IPS-18c (cell line): ENCODE measurements around the gene CCDC89.
"Not testable (repeated sequence)": the region's sequence is repeated elsewhere in the genome, so short reads cannot be mapped to it uniquely, and the experiment has no call there.

Experiments used
- H3K4me3 ChIP-seq: 2 replicates; pipeline ENCODE4 v1.7.0; 2013; ENCODE audit warnings: low read depth, mild to moderate bottlenecking, low read length, moderate library complexity; ENCODE audit not compliant: insufficient read depth
- H3K9me3 ChIP-seq: one replicate; pipeline ENCODE4 v1.6.1; 2013; ENCODE audit warnings: mild to moderate bottlenecking, low read length, moderate library complexity; ENCODE audit not compliant: control insufficient read depth, insufficient read depth

CCDC89 gene

GRCh38 chr11:85699957-85700741 is 14.2 kb upstream of the CCDC89 start:
- no peak overlapping the region for H3K4me3 ChIP-seq
- H3K9me3 ChIP-seq: no peaks in the 10 kb centered on the region

GRCh38 chr11:85698195-85698594 is 12.2 kb upstream of the CCDC89 start:
- no peak overlapping the region for H3K4me3 ChIP-seq
- H3K9me3 ChIP-seq: no peaks in the 10 kb centered on the region

DNA sequence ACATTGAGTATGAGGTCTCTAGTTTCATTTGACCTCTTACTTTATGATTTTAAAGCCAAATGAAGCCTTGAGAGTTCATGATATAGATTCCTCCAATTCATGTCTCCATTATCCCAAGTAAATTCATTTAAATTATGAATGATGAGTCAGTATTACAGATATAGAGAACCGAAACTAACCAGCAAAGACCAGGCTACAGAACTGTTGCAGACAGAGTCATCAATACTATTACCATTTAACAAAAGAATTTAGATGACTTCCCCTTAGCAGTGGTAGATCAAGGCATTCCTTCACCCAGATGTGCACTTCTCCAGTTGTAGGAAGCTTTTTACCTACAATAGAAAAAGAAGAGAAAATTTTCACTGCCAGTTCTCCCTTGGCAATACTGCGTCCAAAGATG is 11.8 kb upstream of the CCDC89 start:
- Histone ChIP-seq H3K4me3 (no peak overlapping the region), H3K9me3 (no peaks in the 10 kb centered on the region)

DNA sequence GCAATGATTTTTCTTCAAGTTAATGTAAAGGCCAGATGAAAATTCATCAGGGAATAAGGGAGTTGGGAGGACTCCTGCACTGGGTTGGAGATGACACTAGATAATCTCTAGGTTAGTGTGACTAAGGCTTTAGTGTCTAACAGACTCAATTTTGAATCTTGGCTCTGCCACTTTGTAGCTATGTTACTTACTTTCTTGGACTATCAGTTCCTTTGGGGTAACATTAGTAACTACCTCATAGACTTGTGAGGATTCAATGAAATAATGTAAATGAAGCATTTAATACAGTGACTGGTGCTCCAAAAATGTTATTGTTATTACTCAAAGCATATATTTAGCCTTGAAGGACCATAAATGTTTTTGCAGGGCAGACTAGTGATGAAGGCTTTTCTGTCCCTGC is 9.6 kb upstream of the CCDC89 start:
- Histone ChIP-seq H3K9me3 (no peaks in the 10 kb centered on the region), H3K4me3 (no peak overlapping the region)

- Histone ChIP-seq H3K4me3 (no peak overlapping the region), H3K9me3 (no peaks in the 10 kb centered on the region)
Observed at GRCh38 chr11:85694385-85694980, 8.5 kb upstream of the CCDC89 start.

DNA sequence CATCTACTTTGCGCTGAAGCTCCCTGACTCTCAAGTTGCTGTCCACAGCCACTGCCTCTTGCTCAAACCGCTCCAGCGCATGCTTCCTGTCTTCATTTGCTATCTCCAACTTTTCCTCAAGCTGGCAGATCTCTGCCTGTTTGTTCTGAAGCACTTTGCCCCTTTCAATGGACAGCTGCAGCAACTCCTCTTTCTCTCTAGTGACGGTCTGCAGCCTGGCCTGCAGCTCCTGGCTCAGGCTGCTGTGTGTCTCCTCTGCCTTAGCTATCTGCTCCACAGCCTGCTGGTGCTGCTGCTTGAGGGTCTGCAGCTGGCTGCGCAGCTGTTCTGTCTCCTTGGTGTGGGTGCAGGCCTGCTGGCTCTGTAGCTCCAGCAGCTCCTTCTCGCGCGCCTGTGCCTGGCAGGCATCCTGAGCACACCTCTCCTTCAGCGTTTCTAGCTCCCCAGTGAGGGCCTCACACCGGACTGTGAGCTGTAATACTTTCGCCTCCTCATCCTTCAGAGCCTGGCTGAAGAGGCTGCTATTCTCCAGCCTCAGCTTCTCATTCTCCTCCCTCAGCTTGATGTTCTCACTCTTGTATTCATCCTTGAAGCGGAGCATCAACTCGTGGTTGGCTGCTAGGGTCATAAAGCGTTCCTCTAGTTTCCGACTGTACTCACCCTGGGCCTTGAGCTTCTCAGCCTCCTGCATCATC is 723 bp downstream of the CCDC89 start:
- no peaks in the 10 kb centered on the region for H3K9me3 ChIP-seq
- H3K4me3 ChIP-seq: no peak overlapping the region

DNA sequence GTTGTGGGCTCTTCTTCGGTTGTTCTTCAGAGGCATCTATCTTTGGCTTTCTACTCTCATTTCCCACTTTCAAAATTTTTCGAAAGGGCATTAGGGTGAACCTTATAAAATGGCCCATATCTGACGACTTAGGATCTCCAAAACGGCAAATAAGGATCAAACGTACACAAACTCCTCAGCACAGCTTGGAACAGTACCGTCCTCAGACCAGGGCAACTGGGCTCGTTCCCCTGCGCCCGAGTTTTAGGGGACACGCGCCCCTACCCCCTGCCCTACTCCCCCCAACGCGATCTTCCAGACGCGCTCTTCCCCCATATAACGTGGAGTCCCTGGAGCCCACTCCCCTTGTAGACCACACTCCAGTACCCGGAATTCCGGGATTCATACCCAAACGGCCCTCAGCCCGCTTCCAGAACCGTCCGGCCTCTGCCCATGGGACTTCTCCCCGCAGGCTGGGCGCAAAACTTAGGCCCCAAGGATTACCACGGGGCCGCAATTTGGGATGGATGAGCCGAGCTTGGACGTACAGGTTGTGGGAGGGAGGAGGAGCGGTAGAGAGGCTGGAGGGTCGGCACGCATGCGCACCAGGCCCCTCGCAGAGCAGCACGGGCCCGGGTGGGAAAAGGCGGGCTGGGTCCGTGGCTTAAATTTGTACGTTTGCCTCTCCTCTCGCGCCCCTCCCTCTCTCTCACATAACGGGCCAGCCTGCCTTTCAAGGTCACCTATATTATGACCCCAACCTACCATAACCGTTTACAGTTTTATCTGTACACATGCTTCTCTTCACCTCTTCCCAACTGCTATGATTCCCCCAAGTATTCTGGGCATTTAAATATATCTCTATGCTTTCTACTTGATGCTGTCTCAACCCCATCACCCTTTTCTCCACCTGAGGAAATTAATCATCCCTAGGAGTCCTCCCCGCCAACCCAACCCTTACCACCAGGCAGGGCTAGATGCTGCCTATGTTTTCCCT is 3.4 kb downstream of the CCDC89 start:
- H3K9me3 ChIP-seq: no peaks in the 10 kb centered on the region
- no peak overlapping the region for H3K4me3 ChIP-seq

DNA sequence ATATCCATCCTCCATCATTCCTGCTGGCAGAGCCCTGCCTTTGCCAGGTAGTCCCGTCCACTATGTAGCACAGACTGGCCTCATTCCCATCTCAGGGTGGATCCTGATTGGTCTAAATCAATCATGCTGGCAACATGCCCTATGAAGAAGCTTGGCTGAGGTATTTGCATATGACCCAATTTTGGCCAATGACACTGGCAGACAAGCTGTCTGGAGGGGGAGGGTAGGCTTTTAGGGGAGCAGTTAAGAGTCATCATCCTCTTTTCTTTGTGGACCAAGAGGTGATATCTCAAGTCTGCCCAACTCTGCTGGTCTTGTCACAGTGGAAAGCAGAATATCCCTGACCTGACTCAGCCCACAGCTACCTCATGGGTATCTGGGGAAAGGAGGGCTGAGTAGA is 5.1 kb downstream of the CCDC89 start:
- Histone ChIP-seq H3K9me3 (no peaks in the 10 kb centered on the region), H3K4me3 (no peak overlapping the region)

DNA sequence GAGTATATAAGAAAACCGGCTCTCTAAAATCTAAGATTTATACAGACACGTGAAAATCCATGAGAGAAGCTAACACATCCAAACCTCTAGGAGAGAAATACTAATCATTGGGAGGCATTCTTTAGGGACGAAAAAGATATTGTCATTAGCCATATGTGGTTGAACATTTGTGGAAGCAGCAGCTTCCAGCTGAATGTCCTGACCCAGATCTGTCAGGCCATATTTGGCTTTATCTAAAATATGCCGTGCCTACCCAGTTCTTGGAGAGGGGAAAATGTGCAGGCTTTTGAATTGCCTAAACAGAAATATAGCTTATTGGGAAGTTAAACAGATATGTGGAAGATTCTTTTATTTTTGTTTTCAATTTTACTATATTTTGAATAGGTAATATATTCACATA is 6.4 kb downstream of the CCDC89 start:
- Histone ChIP-seq H3K4me3 (no peak overlapping the region), H3K9me3 (peaks cover 2% of the 10 kb centered on the region)

DNA sequence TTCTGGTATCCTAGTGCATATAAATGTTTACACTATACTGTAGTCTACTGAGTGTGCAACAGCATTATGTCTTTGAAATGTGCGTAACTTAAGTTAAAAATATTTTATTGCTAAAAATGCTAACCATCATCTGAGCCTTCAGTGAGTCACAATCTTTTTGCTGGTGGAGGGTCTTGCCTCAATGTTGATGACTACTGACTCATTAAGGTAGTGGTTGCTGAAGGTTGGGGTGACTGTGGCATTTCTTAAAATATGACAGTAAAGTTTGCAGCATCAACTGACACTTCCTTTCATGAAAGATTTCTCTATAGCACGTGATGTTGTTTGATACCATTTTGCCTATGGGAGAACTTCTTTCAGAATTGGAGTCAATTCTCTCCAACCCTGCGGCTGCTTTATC is 12.6 kb downstream of the CCDC89 start:
- no peak overlapping the region for H3K4me3 ChIP-seq
- H3K9me3 ChIP-seq: peaks cover 2% of the 10 kb centered on the region

- Histone ChIP-seq H3K4me3 (no peak overlapping the region), H3K9me3 (peaks cover 2% of the 10 kb centered on the region)
Observed at GRCh38 chr11:85672105-85672902, 13.7 kb downstream of the CCDC89 start.

GRCh38 chr11:85670949-85671663 is 14.9 kb downstream of the CCDC89 start:
- H3K9me3 ChIP-seq: not testable (repeated sequence)

GRCh38 chr11:85668157-85668556 is 17.8 kb downstream of the CCDC89 start:
- H3K4me3 ChIP-seq: no peak overlapping the region
- H3K9me3 ChIP-seq: no peaks in the 10 kb centered on the region

More at GRCh38 chr11:85670949-85671663, 14.9 kb downstream of the CCDC89 start:
- H3K4me3 ChIP-seq: not testable (repeated sequence)

DNA sequence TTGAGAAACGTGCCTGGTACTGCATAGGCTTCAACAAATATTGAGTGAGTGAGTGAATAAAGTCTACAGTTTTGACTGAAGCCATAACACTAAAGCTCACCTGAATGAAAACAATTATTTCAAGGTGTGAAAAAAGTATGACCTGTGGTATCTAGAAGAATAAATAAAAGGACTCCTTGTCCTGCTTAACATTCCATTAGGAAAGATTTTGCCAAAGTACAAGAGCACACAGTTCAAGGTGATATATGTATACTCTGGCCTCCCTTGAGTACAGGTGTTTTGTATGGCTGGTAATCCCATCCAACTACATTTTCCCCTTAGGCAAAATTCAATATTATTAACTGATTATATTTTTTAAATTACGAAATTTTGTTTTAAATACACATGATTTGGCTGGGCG is 19.3 kb downstream of the CCDC89 start:
- H3K4me3 ChIP-seq: no peak overlapping the region
- no peaks in the 10 kb centered on the region for H3K9me3 ChIP-seq

DNA sequence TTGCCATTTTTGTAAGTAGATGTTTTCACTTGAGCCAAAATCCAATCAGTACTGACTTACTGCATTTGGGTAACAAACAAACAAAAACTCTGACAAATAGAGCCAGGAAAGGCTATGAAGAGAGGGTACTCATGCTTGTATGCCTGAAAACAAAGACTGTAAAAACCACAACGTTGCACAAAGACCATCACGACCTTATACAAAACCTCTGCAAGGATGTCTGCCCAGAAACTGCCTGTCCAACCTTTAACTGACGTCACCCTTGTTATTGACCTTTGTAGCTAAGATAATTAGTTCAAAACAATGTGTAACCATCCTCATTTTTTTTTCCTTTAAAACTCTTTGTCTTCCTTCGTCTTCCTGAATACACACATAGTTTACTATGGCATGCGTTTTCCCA is 20.3 kb downstream of the CCDC89 start:
- H3K9me3 ChIP-seq: no peaks in the 10 kb centered on the region
- H3K4me3 ChIP-seq: no peak overlapping the region
